Fibroblast of villous mesenchyme (primary cell): Measurements from ENCODE around the gene AGAP3. TPM values are rescaled to one million over a fixed set of nuclear protein-coding genes. Genes with fewer than 3 reads are reported as not detected.

Experiments
- DNase-seq: peaks from one replicate; pipeline ENCODE4 v3.0.0-alpha.2; 2010; ENCODE audit warnings: low read depth
- H3K4me3 ChIP-seq: 2 replicates; pipeline ENCODE4 v1.5.1; 2011; ENCODE audit warnings: low read depth, mild to moderate bottlenecking, low read length
- CTCF ChIP-seq: IDR thresholded peaks from 2 replicates; pipeline ENCODE4 v1.5.1; 2012; ENCODE audit warnings: low read depth, mild to moderate bottlenecking, low read length; ENCODE audit not compliant: insufficient read depth
- total RNA-seq: library from RNA; depleted of rRNA; stranded (reverse); fragments of >200 nt; gene quantifications from 2 replicates; pipeline ENCODE4 v1.2.3, GENCODE V29; 2012

The AGAP3 gene
- total RNA-seq, 1 donor, result 59.2 TPM

GRCh38 chr7:151104411-151105235 is 18.3 kb downstream of the AGAP3 start:
- no peak overlapping the region for H3K4me3 ChIP-seq
- TF ChIP-seq CTCF, result no peak
- peak; percentile 63 for DNase-seq

DNA sequence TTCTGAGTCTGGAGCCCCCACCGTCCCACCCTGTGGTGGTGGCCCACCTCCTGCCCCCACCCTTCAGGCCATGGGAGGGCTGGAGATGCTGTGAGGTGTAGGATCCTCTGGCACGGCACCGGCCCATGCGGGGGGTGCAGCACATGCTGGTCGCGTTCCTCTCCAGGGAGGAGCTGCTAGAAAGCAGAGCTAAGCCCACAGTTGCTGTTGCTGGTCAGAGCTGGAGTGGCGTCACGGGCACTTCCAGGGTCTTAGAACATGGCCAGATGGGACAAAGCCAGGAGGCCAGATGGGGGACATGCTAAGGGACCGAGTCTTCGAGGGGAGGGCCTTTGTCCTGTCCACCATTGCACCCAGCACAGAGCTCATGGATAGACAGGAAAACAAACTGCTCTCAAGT is 21.6 kb downstream of the AGAP3 start:
- no peak for TF ChIP-seq CTCF
- DNase-seq, result no peak
- H3K4me3 ChIP-seq, result no peak overlapping the region

- DNase-seq, result peak; percentile 79
- no peak overlapping the region for H3K4me3 ChIP-seq
- TF ChIP-seq CTCF, result no peak
Measured at GRCh38 chr7:151109094-151110048, 23.1 kb downstream of the AGAP3 start.

DNA sequence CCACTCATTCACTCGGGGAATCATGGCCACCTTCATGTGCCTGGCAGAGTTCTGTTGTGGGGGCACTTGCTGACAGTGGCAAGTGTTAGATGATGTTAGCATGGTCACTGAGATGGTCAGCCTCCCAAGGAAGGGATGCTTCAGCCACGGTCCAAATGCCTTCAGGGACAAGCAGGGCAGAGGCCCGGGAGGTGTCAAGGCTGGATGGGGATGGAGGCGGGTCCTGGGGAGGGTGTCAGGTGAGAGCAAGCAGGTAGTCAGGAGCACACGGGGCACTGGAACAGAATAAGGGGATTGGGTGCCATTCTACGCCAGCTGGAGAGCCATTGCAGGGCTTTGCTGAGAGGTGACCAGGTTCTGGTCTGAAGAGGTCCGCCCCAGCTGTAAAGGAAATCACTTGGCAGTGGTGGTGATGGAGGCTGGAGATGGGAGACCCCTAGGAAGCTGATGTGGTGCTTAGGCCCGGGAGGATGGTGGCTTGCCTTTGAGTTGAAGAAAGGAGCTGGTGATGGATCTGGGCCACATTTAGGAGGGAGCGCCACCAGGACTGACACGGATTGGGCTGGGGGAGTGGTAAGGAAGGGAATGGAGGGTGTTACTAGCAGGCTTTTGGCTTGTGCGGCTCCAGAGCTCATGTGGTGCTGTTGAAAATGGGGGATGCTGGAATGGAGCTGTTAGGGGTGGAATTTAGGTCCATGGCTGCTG is 24.1 kb downstream of the AGAP3 start:
- no peak for DNase-seq
- TF ChIP-seq CTCF, result no peak
- no peak overlapping the region for H3K4me3 ChIP-seq

- DNase-seq, result peak; percentile 74
- peak; percentile 85 for TF ChIP-seq CTCF
- no peak overlapping the region for H3K4me3 ChIP-seq
Measured at GRCh38 chr7:151110941-151111645, 24.8 kb downstream of the AGAP3 start.
